ENCODE results near the gene STN1. TPM values are rescaled to one million over a fixed set of nuclear protein-coding genes. Genes with fewer than 3 reads are reported as not detected.

STN1 gene
- total and polyA plus RNA-seq, 2 donors (not counting 1 experiment from before 2014, with no cell fraction given) = 21.7 to 36.5 TPM

DNA sequence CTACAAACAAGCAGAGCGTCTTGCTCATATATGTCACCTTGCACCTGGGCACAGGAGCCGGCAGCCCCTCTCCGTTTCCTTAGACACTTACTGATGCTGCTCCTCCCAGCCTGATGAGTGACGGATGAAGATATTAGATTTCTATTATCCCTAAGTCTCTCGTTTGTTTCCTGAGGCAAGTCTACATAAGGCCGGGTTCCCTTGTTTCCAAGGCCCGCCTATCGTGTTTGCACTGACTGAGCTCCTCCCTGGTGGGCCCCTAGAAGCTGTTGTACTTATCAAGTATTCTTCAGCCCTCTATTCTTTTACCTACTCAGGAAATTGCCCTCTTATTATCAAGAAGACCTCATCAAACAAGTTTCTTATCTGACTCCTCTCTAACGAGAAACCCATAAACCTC is 81.1 kb downstream of the STN1 start:
- H3K27me3 ChIP-seq (ENCODE audit: control insufficient read depth, insufficient read depth, low read length) = no peaks in the 10 kb centered on the region
- H3K27ac ChIP-seq (ENCODE audit: insufficient read depth, low read length) = no peak overlapping the region
- no peaks in the 10 kb centered on the region for H4K20me1 ChIP-seq (ENCODE audit: control insufficient read depth, extremely low read depth, insufficient read depth, low read length)
- no peaks in the 10 kb centered on the region for H3K36me3 ChIP-seq (ENCODE audit: control insufficient read depth, insufficient read depth, low read length)
- H2AFZ ChIP-seq (ENCODE audit: low read length) = no peak overlapping the region
- H3K9ac ChIP-seq (ENCODE audit: insufficient read depth, low read length) = no peak overlapping the region
- no peak overlapping the region for H3K4me2 ChIP-seq (ENCODE audit: extremely low read depth, insufficient read depth, low read length)
- no peak for TF ChIP-seq EZH2 (IDR thresholded peaks at IDR 0.05; ENCODE audit: low read length, missing control alignments)
- TF ChIP-seq, protein P1, sequence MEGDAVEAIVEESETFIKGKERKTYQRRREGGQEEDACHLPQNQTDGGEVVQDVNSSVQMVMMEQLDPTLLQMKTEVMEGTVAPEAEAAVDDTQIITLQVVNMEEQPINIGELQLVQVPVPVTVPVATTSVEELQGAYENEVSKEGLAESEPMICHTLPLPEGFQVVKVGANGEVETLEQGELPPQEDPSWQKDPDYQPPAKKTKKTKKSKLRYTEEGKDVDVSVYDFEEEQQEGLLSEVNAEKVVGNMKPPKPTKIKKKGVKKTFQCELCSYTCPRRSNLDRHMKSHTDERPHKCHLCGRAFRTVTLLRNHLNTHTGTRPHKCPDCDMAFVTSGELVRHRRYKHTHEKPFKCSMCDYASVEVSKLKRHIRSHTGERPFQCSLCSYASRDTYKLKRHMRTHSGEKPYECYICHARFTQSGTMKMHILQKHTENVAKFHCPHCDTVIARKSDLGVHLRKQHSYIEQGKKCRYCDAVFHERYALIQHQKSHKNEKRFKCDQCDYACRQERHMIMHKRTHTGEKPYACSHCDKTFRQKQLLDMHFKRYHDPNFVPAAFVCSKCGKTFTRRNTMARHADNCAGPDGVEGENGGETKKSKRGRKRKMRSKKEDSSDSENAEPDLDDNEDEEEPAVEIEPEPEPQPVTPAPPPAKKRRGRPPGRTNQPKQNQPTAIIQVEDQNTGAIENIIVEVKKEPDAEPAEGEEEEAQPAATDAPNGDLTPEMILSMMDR (conservative IDR thresholded peaks at IDR 0.05 in 1 of 2, IDR thresholded peaks at IDR 0.05 in 1 of 2; ENCODE audit: low read depth in 1 of 2, low read length in 2 of 2) = no peak
- no peaks in the 10 kb centered on the region for H3K9me3 ChIP-seq (ENCODE audit: control insufficient read depth, insufficient read depth, low read depth, low read length)
- peaks cover 12% of the 10 kb centered on the region for H3K4me1 ChIP-seq (ENCODE audit: control insufficient read depth, extremely low read depth, insufficient read depth, low read length)
- DNase-seq (ENCODE audit: low read depth in 2 of 2) = no peak
- H3K4me3 ChIP-seq (replicated peaks in 1 of 4; ENCODE audit: control extremely low read depth in 1 of 4, insufficient read depth in 1 of 4, low read depth in 3 of 4, low read length in 4 of 4) = no peak overlapping the region
- H3K79me2 ChIP-seq (ENCODE audit: control insufficient read depth, insufficient read depth, low read length) = peaks cover 16% of the 10 kb centered on the region

GRCh38 chr10:103836273-103836672 is 81.7 kb downstream of the STN1 start:
- no peak overlapping the region for H3K27ac ChIP-seq (ENCODE audit: insufficient read depth, low read length)
- TF ChIP-seq, protein P1 (conservative IDR thresholded peaks at IDR 0.05 in 1 of 2, IDR thresholded peaks at IDR 0.05 in 1 of 2; ENCODE audit: low read depth in 1 of 2, low read length in 2 of 2) = no peak
- TF ChIP-seq EZH2 (IDR thresholded peaks at IDR 0.05; ENCODE audit: low read length, missing control alignments) = no peak
- no peak overlapping the region for H2AFZ ChIP-seq (ENCODE audit: low read length)
- no peaks in the 10 kb centered on the region for H3K9me3 ChIP-seq (ENCODE audit: control insufficient read depth, insufficient read depth, low read depth, low read length)
- H3K4me1 ChIP-seq (ENCODE audit: control insufficient read depth, extremely low read depth, insufficient read depth, low read length) = peaks cover 12% of the 10 kb centered on the region
- H3K4me3 ChIP-seq (replicated peaks in 1 of 4; ENCODE audit: control extremely low read depth in 1 of 4, insufficient read depth in 1 of 4, low read depth in 3 of 4, low read length in 4 of 4) = no peak overlapping the region
- H3K9ac ChIP-seq (ENCODE audit: insufficient read depth, low read length) = no peak overlapping the region
- no peak for DNase-seq (ENCODE audit: low read depth in 2 of 2)
- H3K79me2 ChIP-seq (ENCODE audit: control insufficient read depth, insufficient read depth, low read length) = peaks cover 13% of the 10 kb centered on the region
- H4K20me1 ChIP-seq (ENCODE audit: control insufficient read depth, extremely low read depth, insufficient read depth, low read length) = no peaks in the 10 kb centered on the region
- no peak overlapping the region for H3K4me2 ChIP-seq (ENCODE audit: extremely low read depth, insufficient read depth, low read length)
- no peaks in the 10 kb centered on the region for H3K36me3 ChIP-seq (ENCODE audit: control insufficient read depth, insufficient read depth, low read length)
- H3K27me3 ChIP-seq (ENCODE audit: control insufficient read depth, insufficient read depth, low read length) = no peaks in the 10 kb centered on the region

DNA sequence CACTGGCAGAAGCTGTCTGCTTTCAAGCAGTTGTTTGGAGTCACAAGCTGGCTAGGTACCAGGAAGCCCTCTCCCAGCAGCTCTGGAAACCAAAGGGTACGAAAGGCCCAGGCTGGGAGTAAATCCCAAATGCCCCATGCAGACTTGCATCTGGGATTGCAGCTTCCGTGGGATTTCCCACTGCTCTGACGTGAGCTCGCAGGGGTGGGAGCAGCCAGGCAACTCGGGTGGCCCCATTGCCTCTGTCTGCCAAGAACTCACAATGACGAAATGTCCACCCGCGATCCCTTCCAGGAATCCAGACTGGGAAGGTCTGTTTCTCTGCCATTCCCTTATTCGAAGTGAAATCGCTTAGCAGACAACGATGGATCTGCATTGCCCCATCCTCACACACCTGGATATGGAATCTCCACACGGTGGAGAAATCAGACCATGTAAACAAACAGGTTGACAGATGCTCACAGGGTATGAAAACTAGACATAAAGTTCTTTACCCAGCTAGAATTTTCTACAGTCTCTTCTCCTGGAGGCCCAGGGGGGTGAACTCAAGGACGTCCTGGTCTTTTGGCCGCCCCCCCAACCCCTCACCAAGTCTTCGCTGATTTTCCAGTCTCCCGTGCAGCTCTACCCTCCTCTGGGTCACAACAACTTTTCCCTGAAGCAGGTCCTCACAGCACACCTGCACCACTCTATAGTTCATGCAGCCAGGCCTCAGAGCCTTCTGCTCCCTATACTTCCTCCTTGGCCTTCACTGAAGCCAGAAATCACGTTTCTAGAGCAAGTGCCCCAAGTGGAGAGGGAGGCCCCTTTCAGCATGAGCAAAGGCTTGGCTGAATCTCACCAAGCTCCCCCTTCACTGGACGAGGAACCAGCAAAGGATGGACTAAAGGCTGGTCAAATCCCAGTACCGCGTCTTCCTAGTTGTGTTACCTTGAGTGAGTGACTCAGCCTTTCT is 82.6 kb downstream of the STN1 start:
- H3K79me2 ChIP-seq (ENCODE audit: control insufficient read depth, insufficient read depth, low read length) = peaks cover 10% of the 10 kb centered on the region
- no peaks in the 10 kb centered on the region for H3K36me3 ChIP-seq (ENCODE audit: control insufficient read depth, insufficient read depth, low read length)
- no peaks in the 10 kb centered on the region for H3K27me3 ChIP-seq (ENCODE audit: control insufficient read depth, insufficient read depth, low read length)
- H3K4me1 ChIP-seq (ENCODE audit: control insufficient read depth, extremely low read depth, insufficient read depth, low read length) = peaks cover 12% of the 10 kb centered on the region
- H3K27ac ChIP-seq (ENCODE audit: insufficient read depth, low read length) = peak overlapping the region; percentile 25
- no peak overlapping the region for H3K4me3 ChIP-seq (replicated peaks in 1 of 4; ENCODE audit: control extremely low read depth in 1 of 4, insufficient read depth in 1 of 4, low read depth in 3 of 4, low read length in 4 of 4)
- TF ChIP-seq EZH2 (IDR thresholded peaks at IDR 0.05; ENCODE audit: low read length, missing control alignments) = no peak
- TF ChIP-seq, protein P1 (conservative IDR thresholded peaks at IDR 0.05 in 1 of 2, IDR thresholded peaks at IDR 0.05 in 1 of 2; ENCODE audit: low read depth in 1 of 2, low read length in 2 of 2) = no peak
- no peaks in the 10 kb centered on the region for H4K20me1 ChIP-seq (ENCODE audit: control insufficient read depth, extremely low read depth, insufficient read depth, low read length)
- H3K9ac ChIP-seq (ENCODE audit: insufficient read depth, low read length) = no peak overlapping the region
- peak overlapping the region; percentile 42 for H3K4me2 ChIP-seq (ENCODE audit: extremely low read depth, insufficient read depth, low read length)
- H2AFZ ChIP-seq (ENCODE audit: low read length) = no peak overlapping the region
- DNase-seq (ENCODE audit: low read depth in 2 of 2) = peak; percentile 58 to 97
- no peaks in the 10 kb centered on the region for H3K9me3 ChIP-seq (ENCODE audit: control insufficient read depth, insufficient read depth, low read depth, low read length)
